ENCODE results near the gene RAB8A.
"Not testable (repeated sequence)": the region's sequence is repeated elsewhere in the genome, so short reads cannot be mapped to it uniquely, and the experiment has no call there.

Gene RAB8A

DNA sequence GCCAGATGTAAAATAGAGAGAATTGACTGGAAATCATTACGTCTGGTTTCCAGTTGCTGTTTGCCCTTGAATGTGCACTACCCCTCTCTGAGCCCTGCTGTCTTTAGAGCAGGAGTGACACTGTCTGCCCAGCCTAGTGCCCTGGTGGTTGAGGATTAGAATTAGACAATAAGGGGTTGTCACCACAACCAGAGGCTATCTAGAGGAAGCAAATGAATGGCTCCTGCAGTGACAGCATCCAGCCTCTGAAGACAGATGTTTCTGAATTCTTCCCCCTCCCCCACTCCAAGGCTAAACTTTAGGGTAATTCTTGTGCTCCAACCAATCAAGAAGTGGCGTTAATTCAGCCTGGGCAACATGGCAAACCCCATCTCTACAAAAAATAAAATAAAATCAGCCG is 2.0 kb downstream of the RAB8A start:
- DNase-seq = no peak

DNA sequence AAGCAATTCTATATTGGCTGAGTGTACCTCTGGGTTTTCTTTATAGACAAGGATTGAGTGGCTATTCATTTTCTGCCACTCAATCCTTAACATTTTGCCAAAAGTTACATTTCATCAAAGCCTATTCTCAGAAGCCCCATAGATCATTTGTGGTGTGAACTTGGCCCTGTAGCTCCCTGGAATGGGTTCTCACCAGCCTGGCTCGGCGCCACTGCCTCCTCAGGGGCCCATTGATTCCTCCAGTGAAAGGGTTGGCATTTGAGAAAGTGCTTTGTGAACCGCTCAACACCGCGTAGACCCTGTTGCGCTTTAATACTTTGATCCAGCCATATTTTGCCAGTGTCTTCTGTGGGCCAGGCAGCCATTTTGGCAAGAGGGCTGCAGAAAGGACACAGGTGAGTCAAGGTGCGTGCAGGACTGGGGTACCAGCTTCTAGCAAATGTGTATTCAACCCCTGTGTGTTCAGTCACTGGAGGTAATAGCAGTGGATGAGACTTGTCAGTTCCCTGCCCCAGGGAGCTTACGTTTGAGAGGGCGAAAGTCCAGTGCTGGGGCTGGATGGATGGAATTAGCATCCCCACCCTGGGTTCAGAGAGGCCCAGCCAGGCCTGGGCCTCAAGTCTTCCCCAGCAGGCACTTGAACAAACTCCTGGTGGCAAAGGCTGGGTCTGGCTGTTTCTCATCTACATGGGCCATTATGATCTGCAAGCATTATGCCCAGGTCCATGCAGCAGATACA is 3.8 kb downstream of the RAB8A start:
- DNase-seq = no peak

DNA sequence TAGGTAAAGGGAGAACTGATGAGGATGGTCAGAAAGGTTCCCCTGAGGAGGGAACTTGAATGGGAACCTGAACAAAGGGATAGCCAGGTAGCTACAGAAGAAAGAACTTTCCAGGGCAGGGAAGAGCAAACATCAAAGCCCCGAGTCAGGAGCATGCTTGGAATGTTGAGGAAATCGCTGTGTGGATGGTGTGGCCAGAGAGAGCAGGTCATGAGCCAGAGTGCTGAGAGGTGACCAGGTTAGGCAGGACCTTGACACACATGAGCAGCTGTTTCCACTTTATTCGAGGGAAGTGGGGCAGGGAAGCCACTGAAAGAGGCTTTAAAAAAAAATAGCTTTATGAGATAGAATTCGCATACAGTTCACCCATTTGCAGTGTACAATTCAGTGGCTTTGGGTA is 4.4 kb downstream of the RAB8A start:
- DNase-seq = no peak

DNA sequence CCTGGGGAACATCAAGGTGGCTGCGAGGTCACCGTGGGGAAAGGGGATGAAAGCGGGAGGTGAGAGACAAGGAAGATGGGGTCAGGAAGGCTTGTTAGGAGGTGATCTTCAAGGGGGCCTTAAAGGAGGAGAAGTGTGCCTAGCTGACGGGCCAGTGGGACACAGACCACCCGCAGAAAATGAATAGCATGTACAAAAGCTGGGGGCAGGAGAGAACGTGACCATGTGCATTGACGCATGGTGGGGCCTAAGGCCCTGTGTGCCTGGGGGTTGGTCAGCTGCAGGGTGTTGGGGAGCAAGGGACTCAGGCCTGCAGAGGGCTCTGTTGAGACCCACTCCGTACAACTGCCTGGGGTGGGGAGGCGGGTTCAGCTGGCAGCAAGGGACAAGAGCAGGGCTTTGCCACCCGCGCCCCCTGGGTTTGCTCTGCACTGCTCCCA is 5.9 kb downstream of the RAB8A start:
- DNase-seq = no peak

DNA sequence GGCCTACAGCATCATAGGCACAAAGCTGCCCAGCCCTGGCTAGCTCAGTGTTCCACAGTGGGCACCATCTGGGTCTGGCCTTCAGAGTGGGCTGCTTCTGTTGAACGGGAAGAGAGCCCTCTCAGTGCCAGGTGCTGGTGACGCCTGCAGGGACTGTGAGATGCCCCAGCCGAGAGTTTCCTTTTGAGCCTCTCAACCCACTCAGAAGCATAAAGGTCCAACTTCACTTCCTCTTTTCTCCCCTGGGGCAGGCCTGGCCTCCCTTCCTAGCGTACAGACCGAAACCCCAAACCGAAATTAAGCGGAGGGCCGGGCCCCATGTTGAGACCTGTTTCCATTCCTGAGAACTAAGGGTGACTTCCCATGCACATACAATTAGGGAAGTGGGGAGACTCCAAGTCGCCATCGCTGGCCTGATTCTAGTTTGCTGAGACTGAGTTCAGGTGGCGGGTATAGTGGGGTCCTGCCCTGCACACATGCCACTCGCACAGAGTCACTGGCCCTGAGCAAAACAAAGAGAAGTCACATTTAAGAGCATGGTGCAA is 6.9 kb downstream of the RAB8A start:
- no peak for DNase-seq

DNA sequence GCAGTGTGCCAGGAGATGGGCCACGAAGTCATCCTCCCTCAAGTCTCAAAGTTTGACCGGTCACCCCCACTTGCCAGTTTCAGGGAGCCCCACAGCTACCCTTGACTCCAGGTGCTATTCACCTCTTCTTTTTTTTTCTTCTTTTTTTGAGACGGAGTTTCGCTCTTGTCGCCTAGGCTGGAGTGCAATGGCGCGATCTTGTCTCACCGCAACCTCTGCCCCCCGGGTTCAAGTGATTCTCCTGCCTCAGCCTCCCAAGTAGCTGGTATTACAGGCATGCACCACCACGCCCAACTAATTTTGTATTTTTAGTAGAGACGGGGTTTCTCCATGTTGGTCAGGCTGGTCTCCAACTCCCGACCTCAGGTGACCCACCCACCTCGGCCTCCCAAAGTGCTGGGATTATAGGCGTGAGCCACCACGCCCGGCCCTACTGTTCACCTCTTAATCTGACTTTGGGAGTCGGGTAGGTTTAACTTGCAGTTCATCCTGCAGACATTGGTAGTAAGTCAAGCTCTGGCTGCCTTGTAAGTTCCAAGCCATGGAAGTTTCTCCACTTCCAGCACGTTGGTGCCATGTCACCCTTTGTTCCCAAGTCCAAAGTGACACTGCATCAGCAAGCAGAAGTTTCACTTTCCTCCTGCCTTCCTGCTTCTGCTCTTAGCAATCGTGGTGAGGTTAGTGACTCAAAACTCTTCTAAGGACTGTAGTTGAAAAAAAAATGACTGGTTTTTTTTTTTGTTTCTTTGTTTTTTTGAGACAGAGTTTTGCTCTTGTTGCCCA is 7.6 kb downstream of the RAB8A start:
- DNase-seq = not testable (repeated sequence)

DNA sequence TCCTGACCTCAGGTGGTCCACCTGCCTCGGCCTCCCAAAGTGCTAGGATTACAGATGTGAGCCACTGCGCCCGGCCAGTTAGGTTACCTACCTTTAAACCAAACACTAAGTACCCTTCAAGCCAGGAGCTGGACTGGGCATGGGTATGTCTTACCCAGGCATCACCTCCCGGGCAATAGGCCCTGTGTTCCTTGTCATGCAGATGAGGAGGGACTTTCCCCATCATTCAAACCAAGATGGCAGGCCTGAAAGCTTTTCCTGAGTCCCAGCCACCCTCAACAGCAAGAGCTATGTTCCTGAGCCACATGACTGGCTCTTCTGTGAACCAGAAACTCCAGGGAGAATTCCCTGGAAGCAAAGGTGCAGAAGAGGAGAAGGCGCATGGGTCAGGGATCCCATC is 9.5 kb downstream of the RAB8A start:
- no peak for DNase-seq

DNA sequence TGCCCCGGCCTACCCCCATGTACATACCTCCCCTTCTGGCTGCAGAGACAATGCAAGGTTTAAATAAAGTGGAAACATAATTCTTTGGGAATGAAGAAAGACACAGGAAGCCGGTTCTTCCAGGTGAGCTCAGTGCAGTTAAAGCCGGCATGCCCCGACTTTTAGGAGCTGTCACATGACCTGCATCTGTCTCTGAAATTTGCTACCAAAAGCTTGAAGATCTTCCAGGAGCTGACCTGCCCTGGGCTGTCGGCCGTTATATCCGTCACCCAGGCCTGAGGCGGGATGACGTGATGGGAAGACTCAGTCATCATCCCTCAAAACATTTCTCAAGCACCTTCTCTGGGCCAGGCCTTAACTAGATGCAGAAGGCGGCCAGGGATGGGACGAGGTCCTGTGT is 10.3 kb downstream of the RAB8A start:
- no peak for DNase-seq

DNA sequence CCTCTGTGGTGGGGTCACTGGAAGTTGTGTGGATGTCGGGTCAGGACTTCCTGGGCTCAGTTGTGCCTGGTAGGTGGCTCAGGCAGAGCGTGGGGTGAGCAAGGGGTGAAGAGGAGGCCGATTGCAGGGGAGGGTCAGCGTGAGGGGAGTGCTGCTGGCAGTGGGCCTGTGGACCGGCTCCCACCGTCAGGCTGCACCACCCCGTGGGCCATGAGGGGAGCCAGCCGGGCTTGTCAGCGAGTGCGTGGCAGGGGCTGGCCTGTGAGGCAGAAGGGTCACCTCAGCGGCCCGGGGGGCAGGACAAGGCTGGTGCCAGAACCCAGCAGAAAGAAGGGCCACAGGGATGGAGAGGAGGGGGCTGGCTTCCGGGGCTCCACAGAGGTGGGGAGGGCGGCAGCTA is 13.3 kb downstream of the RAB8A start:
- DNase-seq = no peak

DNA sequence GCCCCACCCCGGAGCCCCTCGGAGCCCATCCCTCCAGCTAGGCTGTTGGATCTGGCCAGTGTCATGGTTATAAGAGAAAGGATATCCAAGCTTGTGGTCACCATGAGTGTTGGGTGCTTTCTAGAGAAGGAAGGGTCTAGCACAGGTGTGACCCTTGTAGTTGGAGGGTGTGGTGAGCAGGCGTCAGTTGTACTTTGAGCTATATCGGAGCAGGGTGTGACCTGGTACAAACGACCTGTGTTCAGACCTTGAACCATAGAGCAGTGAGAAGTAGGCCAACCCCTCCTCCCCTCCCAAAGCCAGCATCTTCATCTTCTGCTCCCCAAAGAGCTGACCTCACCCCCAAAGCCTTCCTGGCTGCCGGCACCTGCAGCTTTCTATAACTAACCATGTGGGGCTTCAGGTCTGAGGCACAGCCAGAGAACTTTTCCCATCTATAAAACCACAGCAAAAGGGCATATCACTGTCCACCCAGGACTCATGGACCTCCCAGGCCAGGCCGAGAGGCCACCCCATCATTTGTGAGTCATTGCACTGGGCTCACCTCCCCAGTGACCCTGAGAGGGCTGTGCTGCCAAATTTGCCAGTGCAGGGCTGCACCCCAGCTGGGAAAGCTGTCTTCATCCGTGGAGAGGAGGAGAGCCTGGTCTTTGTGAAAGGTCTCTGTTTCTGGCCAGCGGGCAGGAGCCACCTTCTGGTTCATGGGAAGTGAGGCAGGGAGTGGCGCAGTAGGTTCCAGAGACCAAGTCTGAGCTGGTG is 14.2 kb downstream of the RAB8A start:
- DNase-seq = no peak

DNA sequence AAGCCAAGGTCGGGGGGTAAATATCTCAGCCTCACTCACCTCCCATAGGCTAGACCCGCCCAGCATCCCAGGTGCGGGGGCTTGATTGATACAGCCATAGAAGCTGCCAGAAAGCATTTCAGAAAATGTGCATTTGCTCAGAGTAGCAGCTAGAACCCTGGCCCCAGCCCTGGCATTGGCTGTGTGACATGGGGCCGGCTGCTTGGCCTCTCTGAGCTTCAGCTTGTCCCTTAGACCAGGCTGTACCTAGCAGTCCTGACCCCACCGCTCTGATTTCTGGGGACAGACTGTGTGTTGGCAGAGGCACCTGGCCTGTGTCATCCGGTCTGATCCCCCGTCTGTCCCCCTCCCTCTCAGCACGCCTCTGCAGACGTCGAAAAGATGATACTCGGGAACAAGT is 15.4 kb downstream of the RAB8A start:
- no peak for DNase-seq

DNA sequence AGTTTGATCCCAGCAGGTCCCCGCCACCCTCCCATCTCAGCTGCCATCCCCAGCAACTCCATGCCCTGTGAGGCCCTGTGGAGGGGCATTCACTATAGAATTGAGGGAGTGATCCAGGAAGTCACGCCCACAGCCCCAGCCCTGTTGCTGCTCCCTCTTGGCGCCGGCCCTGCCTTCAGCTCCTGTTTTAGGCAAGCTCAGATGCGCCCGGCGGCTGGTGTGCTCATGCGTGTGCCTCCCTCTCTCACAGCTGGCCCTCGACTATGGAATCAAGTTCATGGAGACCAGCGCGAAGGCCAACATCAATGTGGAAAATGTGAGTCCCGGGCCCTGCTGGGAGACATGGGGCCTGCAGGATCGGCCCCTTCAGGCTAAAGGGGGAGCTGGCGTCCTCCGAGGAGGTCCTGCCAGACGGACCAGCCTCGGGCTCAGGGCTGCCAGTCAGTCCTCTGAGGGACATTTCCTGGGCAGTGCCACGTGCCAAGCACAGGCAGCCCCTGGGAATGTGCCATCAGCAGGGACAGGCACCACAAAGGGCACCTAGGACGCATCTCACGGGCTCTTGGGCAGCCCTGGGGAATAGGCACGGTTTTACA is 16.2 kb downstream of the RAB8A start:
- no peak for DNase-seq

DNA sequence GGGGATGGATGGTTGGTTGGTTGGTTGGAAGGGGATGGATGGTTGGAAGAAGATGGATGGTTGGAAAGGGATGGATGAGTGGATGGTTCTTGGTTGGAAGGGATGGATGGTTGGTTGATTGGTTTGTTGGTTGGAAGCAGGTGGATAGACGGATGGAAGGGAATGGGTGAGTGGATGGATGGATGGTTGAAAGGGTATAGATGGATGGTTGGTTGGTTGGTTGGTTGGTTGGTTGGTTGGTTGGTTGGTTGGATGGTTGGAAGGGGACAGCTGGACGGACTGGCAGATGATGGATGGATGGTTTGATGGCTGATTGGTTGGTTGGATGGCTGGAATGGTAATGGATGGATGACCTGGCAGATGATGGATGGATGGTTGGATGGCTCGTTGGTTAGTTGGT is 20.0 kb downstream of the RAB8A start:
- no peak for DNase-seq

DNA sequence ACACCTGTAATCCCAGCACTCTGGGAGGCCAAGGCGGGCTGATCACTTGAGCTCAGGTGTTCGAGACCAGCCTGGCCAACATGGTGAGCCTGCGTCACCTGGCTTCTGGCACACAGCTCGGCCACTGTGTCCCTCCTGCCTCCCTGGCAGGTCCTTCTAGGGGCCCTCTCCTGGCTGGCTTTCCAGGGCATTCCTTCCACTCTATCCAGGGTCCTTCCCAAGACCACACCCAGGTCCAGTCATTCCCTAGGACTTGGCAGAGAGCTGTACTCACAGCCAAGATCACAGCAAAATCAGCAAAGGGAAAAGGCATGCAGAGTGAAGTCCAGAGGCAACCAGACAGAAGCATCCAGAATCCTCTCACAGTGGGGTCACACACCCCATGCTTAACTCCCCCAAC is 22.1 kb downstream of the RAB8A start:
- no peak for DNase-seq

DNA sequence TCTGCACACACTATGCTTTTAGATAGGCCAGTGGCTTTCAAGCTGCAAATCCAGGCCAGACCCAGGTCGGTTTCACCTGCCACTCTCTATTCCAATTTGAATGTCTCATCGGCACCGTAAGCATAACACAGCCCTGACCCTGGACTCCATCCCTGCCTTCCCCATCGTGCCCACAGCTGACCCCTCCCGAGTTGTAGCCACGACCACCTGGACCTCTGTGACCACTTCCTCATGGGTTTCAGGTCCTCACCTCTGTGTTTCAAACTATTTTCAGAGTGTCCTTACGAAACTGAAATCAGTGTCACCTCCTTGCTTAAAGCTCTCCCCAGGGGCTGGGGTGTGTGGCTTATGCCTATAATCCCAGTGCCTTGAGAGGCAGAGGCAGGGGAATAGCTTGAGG is 22.8 kb downstream of the RAB8A start:
- no peak for DNase-seq

DNA sequence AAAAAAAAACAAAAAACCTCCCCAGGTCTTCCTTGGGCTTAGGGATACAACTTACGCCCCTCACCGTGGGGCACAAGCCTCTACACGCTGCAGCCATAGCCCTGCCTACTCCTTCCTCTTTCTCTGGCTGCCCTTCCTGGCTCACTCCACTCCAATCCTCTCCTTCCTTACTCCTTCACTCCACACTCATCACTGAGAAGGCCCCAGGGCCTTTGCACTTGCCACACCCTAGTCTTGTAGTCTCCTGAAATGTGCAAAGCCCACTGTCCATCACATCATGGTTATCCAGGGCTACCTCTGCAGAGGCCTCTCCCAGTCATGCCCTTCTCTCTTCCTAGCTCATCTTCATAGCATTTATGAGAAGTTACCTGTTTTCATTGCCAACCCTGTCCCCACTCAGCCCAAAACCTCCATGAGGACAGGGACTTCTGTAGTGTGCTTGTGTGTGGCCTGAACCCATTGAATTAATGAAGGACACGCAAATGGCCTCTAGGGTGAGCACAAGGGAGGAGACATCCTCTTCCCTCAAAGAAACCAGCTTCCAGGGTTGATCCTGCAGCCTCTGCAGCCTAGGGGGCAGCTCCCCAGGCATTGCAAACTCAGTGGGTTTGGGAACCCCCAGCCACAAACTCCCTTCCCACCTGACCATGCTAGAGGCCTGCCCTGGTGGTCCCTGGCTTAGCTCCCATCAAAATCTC is 23.9 kb downstream of the RAB8A start:
- no peak for DNase-seq

DNA sequence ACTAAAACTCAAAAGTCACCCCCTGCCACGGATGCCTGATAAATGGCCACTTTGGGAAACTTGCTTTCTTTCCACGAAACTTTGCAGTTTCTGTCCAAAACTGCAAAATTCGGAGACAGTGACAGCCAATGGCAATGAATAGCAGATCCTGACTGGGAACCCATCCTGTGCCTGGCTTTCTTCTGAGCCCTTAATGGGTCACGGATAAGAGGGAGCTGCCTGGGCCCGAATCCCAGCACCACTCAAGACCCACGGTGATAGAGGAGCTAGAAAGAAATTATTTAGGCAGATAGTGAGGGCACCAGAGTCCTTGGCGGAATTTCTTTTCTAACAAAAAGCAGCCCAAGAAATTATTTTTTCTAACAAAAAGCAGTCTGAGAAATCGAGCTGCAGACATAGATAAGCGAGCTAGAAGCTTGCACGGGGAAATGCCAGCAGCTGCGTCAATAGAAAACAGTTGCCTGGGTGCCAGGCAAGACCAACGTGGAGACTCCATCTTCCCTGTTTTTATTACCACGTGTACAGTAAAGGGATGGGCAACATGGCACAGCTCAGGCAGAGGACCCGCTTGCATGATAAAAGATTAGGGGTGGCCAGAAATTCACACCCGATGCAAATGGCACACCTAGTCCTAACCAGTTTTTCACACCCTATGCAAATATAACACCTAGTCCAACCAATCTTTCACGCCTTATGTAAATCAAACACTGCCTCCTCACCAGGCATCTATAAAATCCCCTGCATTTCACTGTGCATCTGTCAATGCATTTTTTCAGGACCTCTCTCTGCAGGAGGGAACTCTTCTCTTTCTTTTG is 24.7 kb downstream of the RAB8A start:
- no peak for DNase-seq

DNA sequence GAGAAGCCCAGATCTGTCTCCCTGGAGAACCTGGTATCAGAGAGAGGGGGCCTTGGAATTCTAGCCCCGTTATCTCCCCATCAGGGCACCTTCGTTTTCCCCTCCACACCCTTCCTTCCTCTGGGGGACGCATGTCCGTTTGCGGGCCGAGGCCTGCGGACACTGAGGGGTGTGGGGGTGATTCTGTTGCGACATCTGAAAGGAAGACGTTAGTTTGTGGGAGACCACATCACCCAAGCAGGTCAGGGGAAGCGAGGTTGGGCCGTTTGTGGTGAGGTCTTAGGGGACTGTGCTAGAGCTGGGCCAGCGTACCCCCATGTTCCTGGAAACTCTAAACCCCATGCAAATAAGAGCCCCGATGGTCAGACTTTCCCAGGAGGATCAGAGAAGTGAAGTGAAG is 28.1 kb downstream of the RAB8A start:
- DNase-seq = no peak

DNA sequence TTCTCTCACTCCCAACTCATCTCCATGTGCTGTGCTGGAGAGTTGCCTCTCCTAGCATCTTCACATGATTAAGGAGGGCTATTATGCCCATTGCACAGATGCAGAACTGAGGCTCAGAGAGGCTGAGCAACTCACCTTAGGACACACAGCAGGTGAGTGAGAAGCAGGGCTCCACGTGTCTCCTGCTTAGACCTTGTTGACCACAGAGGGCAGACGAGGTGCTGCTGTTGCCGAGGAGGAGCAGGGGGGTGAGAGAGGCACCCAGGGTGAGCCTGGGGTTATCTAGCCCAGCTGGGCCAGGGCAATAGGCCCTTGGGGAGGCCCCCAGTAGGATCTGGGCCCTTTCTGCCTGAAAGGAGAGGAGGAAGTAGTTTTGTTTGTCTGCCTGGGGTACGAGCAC is 29.4 kb downstream of the RAB8A start:
- DNase-seq = no peak

DNA sequence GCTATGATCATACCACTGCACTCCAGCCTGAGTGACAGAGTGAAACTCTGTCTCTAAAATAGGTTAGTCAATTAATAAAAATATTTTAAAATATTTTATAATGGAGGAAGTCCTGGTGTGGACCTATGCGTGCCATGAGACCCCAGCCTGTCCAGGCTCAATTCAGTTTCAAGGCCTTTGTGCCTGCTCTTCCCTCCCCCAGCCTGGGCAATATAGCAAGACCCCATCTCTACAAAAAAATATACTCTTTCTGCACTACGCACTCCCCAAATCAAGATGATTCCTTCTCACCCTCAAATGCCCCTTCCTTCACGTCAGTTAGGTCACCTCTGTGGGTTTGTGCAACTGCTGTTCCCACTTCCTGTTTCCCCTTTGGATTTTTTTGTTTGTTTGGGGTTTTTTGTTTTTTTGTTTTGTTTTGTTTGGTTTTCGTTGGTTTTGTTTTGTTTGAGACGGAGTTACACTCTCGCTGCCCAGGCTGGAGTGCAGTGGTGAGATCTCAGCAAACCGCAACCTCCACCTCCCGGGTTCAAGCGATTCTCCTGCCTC is 30.4 kb downstream of the RAB8A start:
- no peak for DNase-seq
